HG03175 (cell line): ENCODE data around the gene FANCE.
"Not testable (repeated sequence)": the region's sequence is repeated elsewhere in the genome, so short reads cannot be mapped to it uniquely, and the experiment has no call there.

Experiments used
- ATAC-seq: cut with Tn5 transposase; IDR thresholded peaks from one replicate; pipeline ENCODE4 v1.9.1; 2021; ENCODE audit warnings: mild to moderate bottlenecking, moderate library complexity; ENCODE audit not compliant: unreplicated experiment

Gene FANCE

GRCh38 chr6:35496841-35497570 lies 44.9 kb downstream of the FANCE start, which contains the start of gene TEAD3:
Gene TEAD3, minus strand, starts transcription at chr6:35497079.
- ATAC-seq, result no peak

- ATAC-seq, result no peak
These were observed 45.7 kb downstream of the FANCE start for GRCh38 chr6:35497571-35498421.

- no peak for ATAC-seq
These were observed 46.4 kb downstream of the FANCE start for GRCh38 chr6:35498422-35499067.

GRCh38 chr6:35499372-35499771 lies 47.2 kb downstream of the FANCE start:
- no peak for ATAC-seq

GRCh38 chr6:35500782-35501181 lies 48.6 kb downstream of the FANCE start:
- no peak for ATAC-seq

GRCh38 chr6:35501784-35502183 lies 49.6 kb downstream of the FANCE start:
- no peak for ATAC-seq

GRCh38 chr6:35503534-35503933 lies 51.4 kb downstream of the FANCE start:
- no peak for ATAC-seq

GRCh38 chr6:35505999-35506412 lies 53.9 kb downstream of the FANCE start:
- ATAC-seq, result no peak

GRCh38 chr6:35506536-35506935 lies 54.4 kb downstream of the FANCE start:
- ATAC-seq, result no peak

- ATAC-seq, result no peak
These were observed 55.1 kb downstream of the FANCE start for GRCh38 chr6:35507221-35507620.

- no peak for ATAC-seq
These were observed 55.9 kb downstream of the FANCE start for GRCh38 chr6:35508027-35508426.

- no peak for ATAC-seq
These were observed 56.4 kb downstream of the FANCE start for GRCh38 chr6:35508542-35508941.

GRCh38 chr6:35510916-35511561 lies 58.9 kb downstream of the FANCE start:
- no peak for ATAC-seq

- no peak for ATAC-seq
These were observed 59.4 kb downstream of the FANCE start for GRCh38 chr6:35511562-35511941.

GRCh38 chr6:35512006-35512405 lies 59.9 kb downstream of the FANCE start:
- ATAC-seq, result no peak

- no peak for ATAC-seq
These were observed 60.6 kb downstream of the FANCE start, which contains the start of gene TULP1 for GRCh38 chr6:35512740-35513139. Gene TULP1, minus strand, starts transcription at chr6:35512896. Its CDS starts 38 bp downstream, at chr6:35512858.

- ATAC-seq, result no peak
These were observed 62.4 kb downstream of the FANCE start for GRCh38 chr6:35514587-35514986.

- ATAC-seq, result not testable (repeated sequence)
These were observed 63.8 kb downstream of the FANCE start for GRCh38 chr6:35515939-35516338.
